ENCODE results near the gene STIMATE. TPM values are rescaled to one million over a fixed set of nuclear protein-coding genes. Genes with fewer than 3 reads are reported as not detected.

STIMATE gene
- total and polyA plus RNA-seq, 10 of the 15 experiments (the other 5 are each of a cell fraction or from before 2014, with no cell fraction given): 0.24 to 24.1 (median 15.4) TPM

- BruUV-seq (replicated peaks): no TSS peak
- H3K79me2 ChIP-seq (ENCODE audit: control insufficient read depth, insufficient read depth, low read length): no peaks in the 10 kb centered on the region
- in situ Hi-C loops (cut with MboI) (loop anchor here (10.0 kb wide), 1 partner anchor 227 kb away; no protein-coding TSS in a partner anchor), intact Hi-C loops (cut with micrococcal nuclease; ENCODE audit: unreplicated experiment) (no loop called here)
- RAD21 ChIA-PET (ENCODE audit: unreplicated experiment): interaction anchor here (1.4 kb wide), 2 partner anchors 10 to 87 kb away, joined by 3 to 4 read pairs; no protein-coding TSS in a partner anchor
- no peak for ATAC-seq
- H3K9ac ChIP-seq (ENCODE audit: control insufficient read depth, insufficient read depth, low read length): no peak overlapping the region
- peaks cover 9 to 18% of the 10 kb centered on the region in 2 experiments for H3K36me3 ChIP-seq (ENCODE audit: control insufficient read depth in 2 of 2, insufficient read depth in 2 of 2, low read length in 1 of 2)
- FAIRE-seq: no peak
- no peak overlapping the region for H3K4me3 ChIP-seq
- SMC1A ChIA-PET (ENCODE audit: uncharacterized antibody, unreplicated experiment): interaction anchor here (1.3 to 2.6 kb wide), 3 partner anchors 46 to 263 kb away, joined by 3 to 12 read pairs (median 4); no protein-coding TSS in a partner anchor
- no peak overlapping the region for H3K27ac ChIP-seq (ENCODE audit: control insufficient read depth, insufficient read depth)
- no peaks in the 10 kb centered on the region for H4K20me1 ChIP-seq (ENCODE audit: control insufficient read depth, insufficient read depth)
- no peak overlapping the region for H3K4me2 ChIP-seq (ENCODE audit: control insufficient read depth, insufficient read depth)
- POLR2A ChIA-PET: interaction anchor here (0.6 kb wide), 1 partner anchor 138 kb away, joined by 3 read pairs; no protein-coding TSS in a partner anchor
- peaks cover 8% of the 10 kb centered on the region for H3K4me1 ChIP-seq (ENCODE audit: control insufficient read depth, insufficient read depth, low read length)
- CTCF ChIA-PET: interaction anchor here (1.1 to 2.4 kb wide), 7 partner anchors 9 to 226 kb away, joined by 3 to 11 read pairs (median 4); no protein-coding TSS in a partner anchor
- no peaks in the 10 kb centered on the region for H3K27me3 ChIP-seq (replicated peaks in 1 of 2; ENCODE audit: control insufficient read depth in 2 of 2, insufficient read depth in 2 of 2, low read length in 1 of 2)
- no peak for DNase-seq (ENCODE audit: low read depth, low spot score)
- no peak for TF ChIP-seq CEBPZ (IDR thresholded peaks at IDR 0.05; ENCODE audit: low read depth, low read length)
- no peak for TF ChIP-seq GABPA (IDR thresholded peaks at IDR 0.05; ENCODE audit: low read depth)
- no peak for TF ChIP-seq ZBED1 (IDR thresholded peaks at IDR 0.05; ENCODE audit: borderline replicate concordance)
- TF ChIP-seq CBX5 (IDR thresholded peaks at IDR 0.05; ENCODE audit: low read depth): no peak
- no peak for TF ChIP-seq PML (IDR thresholded peaks at IDR 0.05; ENCODE audit: low read length)
- TF ChIP-seq FOS (IDR thresholded peaks at IDR 0.05; ENCODE audit: borderline replicate concordance, extremely low read depth, insufficient read length): no peak
- no peak for TF ChIP-seq FOXK2 (IDR thresholded peaks at IDR 0.05)
- no peak for TF ChIP-seq BCLAF1 (IDR thresholded peaks at IDR 0.05)
- no peaks in the 10 kb centered on the region for H3K9me3 ChIP-seq (replicated peaks; ENCODE audit: control insufficient read depth, insufficient read depth, low read length)
- 97% methylated on average over 7 of the region's 7 CpGs for WGBS (ENCODE audit: insufficient coverage, insufficient replicate concordance, low lambda C conversion rate, missing lambda C conversion rate)
- no peak overlapping the region for H2AFZ ChIP-seq (ENCODE audit: control insufficient read depth, low read depth, low read length)
Observed at GRCh38 chr3:52847726-52848125, 49.6 kb downstream of the STIMATE start.

Measured in GM12878 (cell line).